Measurements from ENCODE around the gene CYP46A1.

DNA sequence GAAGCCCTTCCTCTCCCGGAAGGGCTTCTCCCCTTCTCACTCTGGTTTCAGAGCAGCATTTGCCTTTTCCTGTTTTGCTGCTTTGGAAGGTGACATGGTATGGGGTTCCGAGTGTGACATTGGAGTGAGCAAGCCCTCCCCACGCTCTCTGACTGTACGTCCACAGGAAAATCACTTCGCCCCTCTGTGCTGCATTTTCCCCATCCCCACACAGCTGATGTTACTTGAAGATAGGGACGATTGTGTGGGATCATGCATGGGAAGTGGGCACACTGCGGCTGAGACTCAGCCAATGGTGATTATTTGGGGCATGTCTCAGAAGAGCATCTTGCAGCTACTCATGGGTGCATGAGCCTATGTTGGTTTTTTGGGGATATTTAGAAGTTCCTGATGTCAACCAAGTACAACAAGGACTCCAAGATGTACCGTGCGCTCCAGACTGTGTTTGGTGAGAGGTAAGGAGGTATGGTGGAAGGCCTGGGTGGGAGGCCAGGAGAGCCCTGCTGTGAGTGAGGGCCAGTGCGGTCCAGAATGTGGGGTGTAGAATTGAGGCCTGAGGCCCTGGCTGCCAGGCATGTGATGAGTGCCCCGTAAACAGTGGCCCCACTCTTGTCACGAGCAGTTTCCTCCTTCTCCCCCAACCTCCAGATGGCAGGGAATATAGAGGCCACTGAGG, 15.1 kb downstream of the CYP46A1 start:
- TF ChIP-seq, protein P1, sequence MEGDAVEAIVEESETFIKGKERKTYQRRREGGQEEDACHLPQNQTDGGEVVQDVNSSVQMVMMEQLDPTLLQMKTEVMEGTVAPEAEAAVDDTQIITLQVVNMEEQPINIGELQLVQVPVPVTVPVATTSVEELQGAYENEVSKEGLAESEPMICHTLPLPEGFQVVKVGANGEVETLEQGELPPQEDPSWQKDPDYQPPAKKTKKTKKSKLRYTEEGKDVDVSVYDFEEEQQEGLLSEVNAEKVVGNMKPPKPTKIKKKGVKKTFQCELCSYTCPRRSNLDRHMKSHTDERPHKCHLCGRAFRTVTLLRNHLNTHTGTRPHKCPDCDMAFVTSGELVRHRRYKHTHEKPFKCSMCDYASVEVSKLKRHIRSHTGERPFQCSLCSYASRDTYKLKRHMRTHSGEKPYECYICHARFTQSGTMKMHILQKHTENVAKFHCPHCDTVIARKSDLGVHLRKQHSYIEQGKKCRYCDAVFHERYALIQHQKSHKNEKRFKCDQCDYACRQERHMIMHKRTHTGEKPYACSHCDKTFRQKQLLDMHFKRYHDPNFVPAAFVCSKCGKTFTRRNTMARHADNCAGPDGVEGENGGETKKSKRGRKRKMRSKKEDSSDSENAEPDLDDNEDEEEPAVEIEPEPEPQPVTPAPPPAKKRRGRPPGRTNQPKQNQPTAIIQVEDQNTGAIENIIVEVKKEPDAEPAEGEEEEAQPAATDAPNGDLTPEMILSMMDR (IDR thresholded peaks at IDR 0.05), result no peak
- TF ChIP-seq POLR2A (IDR thresholded peaks at IDR 0.05), result no peak

All from uterus (tissue), 2 donors.